ENCODE results near the gene LCLAT1. TPM values are rescaled to one million over a fixed set of nuclear protein-coding genes. Genes with fewer than 3 reads are reported as not detected.

LCLAT1 gene
- polyA plus RNA-seq, 2 of the 4 experiments (the other 2 are of a cell fraction), result 19.5 to 71.0 TPM

DNA sequence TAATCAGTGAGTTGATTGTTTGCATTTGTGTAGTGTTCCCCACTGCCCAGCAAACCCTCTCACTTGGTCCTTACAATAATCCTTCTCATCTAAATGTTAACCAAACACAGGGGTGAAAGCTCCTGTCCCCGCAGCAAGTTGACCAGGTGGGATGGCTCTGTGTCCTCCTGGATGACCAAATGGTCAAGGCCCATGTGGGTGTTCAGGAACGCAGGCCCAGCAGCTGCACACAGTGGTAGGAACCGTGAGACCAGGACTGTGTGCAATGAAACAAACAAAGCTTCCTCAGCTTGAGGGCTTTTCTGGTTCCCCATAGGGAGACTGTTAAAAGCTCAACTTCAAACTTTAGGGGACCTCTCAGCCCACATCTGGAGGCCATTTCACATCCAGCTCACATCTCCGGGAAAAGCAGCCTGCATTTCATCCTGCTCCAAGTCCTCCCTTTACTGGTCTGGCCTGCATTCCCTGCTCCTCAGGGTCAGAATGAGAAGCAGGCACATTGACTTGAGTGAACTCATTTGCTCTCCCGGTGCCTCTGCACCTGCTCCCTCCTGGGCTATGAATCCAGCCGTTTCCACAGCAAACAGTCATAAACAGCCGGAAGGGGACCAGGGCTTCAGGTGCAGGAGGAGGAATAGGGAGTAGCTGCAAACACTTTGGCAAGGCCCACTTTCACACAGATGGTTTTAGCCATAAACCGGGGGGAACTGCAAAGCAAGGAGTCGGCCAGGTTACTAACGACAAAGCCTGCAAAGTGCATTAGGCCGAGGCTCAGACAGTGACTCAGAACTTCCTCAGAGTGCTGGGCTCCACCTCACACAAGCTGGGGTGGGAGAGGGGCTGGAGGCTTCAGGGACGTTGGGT lies 215.5 kb downstream of the LCLAT1 start:
- TF ChIP-seq, protein P1, sequence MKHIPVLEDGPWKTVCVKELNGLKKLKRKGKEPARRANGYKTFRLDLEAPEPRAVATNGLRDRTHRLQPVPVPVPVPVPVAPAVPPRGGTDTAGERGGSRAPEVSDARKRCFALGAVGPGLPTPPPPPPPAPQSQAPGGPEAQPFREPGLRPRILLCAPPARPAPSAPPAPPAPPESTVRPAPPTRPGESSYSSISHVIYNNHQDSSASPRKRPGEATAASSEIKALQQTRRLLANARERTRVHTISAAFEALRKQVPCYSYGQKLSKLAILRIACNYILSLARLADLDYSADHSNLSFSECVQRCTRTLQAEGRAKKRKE (CRISPR knock-in tag; IDR thresholded peaks at IDR 0.05; ENCODE audit: low read depth), result no peak
- no peak for TF ChIP-seq RFX5 (IDR thresholded peaks at IDR 0.05)
- TF ChIP-seq HEYL (CRISPR knock-in tag; IDR thresholded peaks at IDR 0.05), result no peak
- no peak for TF ChIP-seq HOXB5 (CRISPR knock-in tag; IDR thresholded peaks at IDR 0.05)
- TF ChIP-seq, protein P2, sequence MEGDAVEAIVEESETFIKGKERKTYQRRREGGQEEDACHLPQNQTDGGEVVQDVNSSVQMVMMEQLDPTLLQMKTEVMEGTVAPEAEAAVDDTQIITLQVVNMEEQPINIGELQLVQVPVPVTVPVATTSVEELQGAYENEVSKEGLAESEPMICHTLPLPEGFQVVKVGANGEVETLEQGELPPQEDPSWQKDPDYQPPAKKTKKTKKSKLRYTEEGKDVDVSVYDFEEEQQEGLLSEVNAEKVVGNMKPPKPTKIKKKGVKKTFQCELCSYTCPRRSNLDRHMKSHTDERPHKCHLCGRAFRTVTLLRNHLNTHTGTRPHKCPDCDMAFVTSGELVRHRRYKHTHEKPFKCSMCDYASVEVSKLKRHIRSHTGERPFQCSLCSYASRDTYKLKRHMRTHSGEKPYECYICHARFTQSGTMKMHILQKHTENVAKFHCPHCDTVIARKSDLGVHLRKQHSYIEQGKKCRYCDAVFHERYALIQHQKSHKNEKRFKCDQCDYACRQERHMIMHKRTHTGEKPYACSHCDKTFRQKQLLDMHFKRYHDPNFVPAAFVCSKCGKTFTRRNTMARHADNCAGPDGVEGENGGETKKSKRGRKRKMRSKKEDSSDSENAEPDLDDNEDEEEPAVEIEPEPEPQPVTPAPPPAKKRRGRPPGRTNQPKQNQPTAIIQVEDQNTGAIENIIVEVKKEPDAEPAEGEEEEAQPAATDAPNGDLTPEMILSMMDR (IDR thresholded peaks at IDR 0.05), result no peak
- FAIRE-seq, result no peak
- peak in 1 of 2 experiments; percentile 42 for DNase-seq (ENCODE audit: low read depth in 1 of 2, low spot score in 1 of 2)
- Histone ChIP-seq H3K9me3 (peaks cover 15% of the 10 kb centered on the region), H3K4me2 (no peak overlapping the region), H3K4me1 (peaks cover 43% of the 10 kb centered on the region), H3K4me3 (no peak overlapping the region), H3K27ac (peak overlapping the region; percentile 20 to 89; a peak in 5 of 6 replicates)
- ATAC-seq, result no peak
- CTCF ChIA-PET, result interaction anchor here (1.0 to 1.7 kb wide), 7 partner anchors 9 to 499 kb away, joined by 3 to 4 read pairs (median 3); no protein-coding TSS in a partner anchor
- POLR2A ChIA-PET, result interaction anchor here (0.9 kb wide), 1 partner anchor 369 kb away, joined by 3 read pairs; no protein-coding TSS in a partner anchor
- WGBS (ENCODE audit: missing lambda C conversion rate), result 60% methylated on average over 12 of the region's 12 CpGs

DNA sequence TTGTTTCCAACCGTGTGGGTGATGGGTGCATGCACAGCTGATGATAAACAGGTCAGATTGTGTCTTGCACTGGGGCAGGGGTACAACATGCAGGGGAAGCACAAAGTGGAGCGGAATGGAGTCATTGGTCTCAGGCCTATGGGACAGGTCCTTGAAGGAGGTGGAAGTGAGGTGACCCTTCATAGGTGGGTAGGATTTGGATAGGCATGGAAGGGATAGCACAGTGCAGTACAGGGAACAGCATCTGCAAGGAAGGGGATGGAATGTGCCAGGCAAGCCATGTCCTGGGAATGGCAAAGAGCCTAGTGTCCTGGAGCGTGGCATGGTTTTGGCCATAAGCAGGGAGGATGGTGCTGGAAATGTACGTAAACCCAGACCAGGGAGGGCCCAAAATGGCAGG lies 216.3 kb downstream of the LCLAT1 start:
- no peak overlapping the region for H3K4me3 ChIP-seq
- H3K4me1 ChIP-seq, result peaks cover 43% of the 10 kb centered on the region
- ChIA-PET POLR2A (no interaction called here), CTCF (interaction anchor here (1.1 kb wide), 1 partner anchor 516 kb away, joined by 3 read pairs; no protein-coding TSS in a partner anchor)
- ATAC-seq (no peak), DNase-seq (ENCODE audit: low read depth in 1 of 2, low spot score in 1 of 2) (no peak), FAIRE-seq (no peak)
- H3K4me2 ChIP-seq, result no peak overlapping the region
- TF ChIP-seq HEYL (CRISPR knock-in tag; IDR thresholded peaks at IDR 0.05), result no peak
- no peak for TF ChIP-seq MAFK (IDR thresholded peaks at IDR 0.05; ENCODE audit: partially characterized antibody)
- no peak for TF ChIP-seq ELK1 (IDR thresholded peaks at IDR 0.05; ENCODE audit: low read depth, low read length)
- no peak for TF ChIP-seq CEBPB (IDR thresholded peaks at IDR 0.05)
- no peak for TF ChIP-seq RARB (CRISPR knock-in tag; IDR thresholded peaks at IDR 0.05)
- no peak for TF ChIP-seq RFX5 (IDR thresholded peaks at IDR 0.05)
- no peak for TF ChIP-seq FOXS1 (CRISPR knock-in tag; IDR thresholded peaks at IDR 0.05)
- TF ChIP-seq CBX8 (IDR thresholded peaks at IDR 0.05), result no peak
- no peak for TF ChIP-seq EHF (CRISPR knock-in tag; IDR thresholded peaks at IDR 0.05)
- TF ChIP-seq HOXB5 (CRISPR knock-in tag; IDR thresholded peaks at IDR 0.05), result no peak
- TF ChIP-seq MAZ (IDR thresholded peaks at IDR 0.05; ENCODE audit: borderline replicate concordance, low read depth, low read length), result no peak
- no peak for TF ChIP-seq HMGXB4 (CRISPR knock-in tag; IDR thresholded peaks at IDR 0.05; ENCODE audit: borderline replicate concordance)
- TF ChIP-seq E2F6 (IDR thresholded peaks at IDR 0.05; ENCODE audit: borderline replicate concordance, low read depth), result no peak
- TF ChIP-seq MYC (IDR thresholded peaks at IDR 0.05; ENCODE audit: borderline replicate concordance, low read length), result no peak
- no peak for TF ChIP-seq ZC3H11A (IDR thresholded peaks at IDR 0.05)
- no peak for TF ChIP-seq SMC3 (IDR thresholded peaks at IDR 0.05)
- no peak for TF ChIP-seq GATA3 (IDR thresholded peaks at IDR 0.05; ENCODE audit: borderline replicate concordance)
- no peak for TF ChIP-seq JUNB (IDR thresholded peaks at IDR 0.05)
- no peak for TF ChIP-seq NR3C1 (IDR thresholded peaks at IDR 0.05)
- TF ChIP-seq RNF2 (IDR thresholded peaks at IDR 0.05; ENCODE audit: borderline replicate concordance, low read depth), result no peak
- 94% methylated on average over 4 of the region's 4 CpGs for WGBS (ENCODE audit: missing lambda C conversion rate)
- H3K27ac ChIP-seq, result peak overlapping the region; percentile 20 to 89; a peak in 5 of 6 replicates
- peaks cover 23% of the 10 kb centered on the region for H3K9me3 ChIP-seq
